Endodermal cell (in vitro differentiated cells): ENCODE data around the gene DCDC2. TPM values are rescaled to one million over a fixed set of nuclear protein-coding genes. Genes with fewer than 3 reads are reported as not detected.

Experiments
- DNase-seq: peaks from one replicate; pipeline ENCODE4 v3.0.0-alpha.2; 2017
- H3K27ac ChIP-seq: 2 replicates; pipeline ENCODE4 v1.5.1; 2013; ENCODE audit warnings: mild to moderate bottlenecking, low read depth, low read length, moderate library complexity
- H3K27me3 ChIP-seq: 2 replicates; pipeline ENCODE4 v1.6.1; 2013; ENCODE audit warnings: mild to moderate bottlenecking, low read length, moderate library complexity; ENCODE audit not compliant: insufficient read depth, control insufficient read depth, poor library complexity, severe bottlenecking
- H3K36me3 ChIP-seq: 2 replicates; pipeline ENCODE4 v1.7.0; 2013; ENCODE audit warnings: mild to moderate bottlenecking, low read length, moderate library complexity; ENCODE audit not compliant: control insufficient read depth, insufficient read depth
- H3K4me1 ChIP-seq: one replicate; pipeline ENCODE4 v1.7.0; 2013; ENCODE audit warnings: low read length; ENCODE audit not compliant: control insufficient read depth, insufficient read depth
- H3K4me3 ChIP-seq: 2 replicates; pipeline ENCODE4 v1.5.1; 2013; ENCODE audit warnings: mild to moderate bottlenecking, low read length, moderate library complexity
- H3K9ac ChIP-seq: 2 replicates; pipeline ENCODE4 v1.6.1; 2013; ENCODE audit warnings: mild to moderate bottlenecking, low read length, moderate library complexity; ENCODE audit not compliant: poor library complexity, severe bottlenecking; ENCODE audit errors: extremely low read depth
- H3K9me3 ChIP-seq: 2 replicates; pipeline ENCODE4 v1.6.1; 2013; ENCODE audit warnings: mild to moderate bottlenecking, low read length, moderate library complexity; ENCODE audit not compliant: control insufficient read depth
- H3K27ac Mint-ChIP-seq: 2 replicates; pipeline ENCODE4 v1.8.0; 2020; ENCODE audit warnings: mixed read lengths
- H3K27me3 Mint-ChIP-seq: 2 replicates; pipeline ENCODE4 v1.8.0; 2021; ENCODE audit warnings: mild to moderate bottlenecking, mixed read lengths; ENCODE audit not compliant: insufficient read depth
- H3K36me3 Mint-ChIP-seq: 2 replicates; pipeline ENCODE4 v1.8.0; 2020; ENCODE audit warnings: low read depth, mixed read lengths
- H3K4me1 Mint-ChIP-seq: 2 replicates; pipeline ENCODE4 v1.8.0; 2020; ENCODE audit warnings: mixed read lengths
- H3K4me3 Mint-ChIP-seq: 2 replicates; pipeline ENCODE4 v1.8.0; 2020; ENCODE audit warnings: mild to moderate bottlenecking, moderate library complexity, mixed read lengths
- H3K9me3 Mint-ChIP-seq: 2 replicates; pipeline ENCODE4 v1.8.0; 2020; ENCODE audit warnings: mild to moderate bottlenecking, mixed read lengths
- CTCF ChIP-seq: fragments of 200-600 bp; sonication (generic); conservative IDR thresholded peaks from 2 replicates; pipeline ENCODE4 v1.5.0; 2021; ENCODE audit warnings: antibody characterized with exemption, mild to moderate bottlenecking
- WGBS, 2 experiments: methylation state at CpG; one replicate each; pipeline versions ENCODE4 v1.1.5 to v1.1.7; 2013; ENCODE audit warnings: missing lambda C conversion rate in 2 of 2, mixed read lengths in 1 of 2; ENCODE audit not compliant: insufficient coverage in 1 of 2, insufficient read length in 1 of 2; 5-methylcytosine and 5-hydroxymethylcytosine counted together
- total RNA-seq, 2 donors: library from RNA; stranded (reverse); fragmentation: NEBNext Ultra II Directional in 1 of 2; extraction: Animal tissue kit (Norgen Biotek cat#: 25700) in 1 of 2; gene quantifications; 2 replicates in 1 of 2; 3 replicates in 1 of 2; pipeline ENCODE4 v1.2.1, GENCODE V29; 2021

The DCDC2 gene
- total RNA-seq, 2 donors from 2014 or later: 0.49 to 1.4 TPM

- H3K27me3 Mint-ChIP-seq: peaks cover 8% of the 10 kb centered on the region
- H3K4me3 Mint-ChIP-seq: no peak overlapping the region
- no peaks in the 10 kb centered on the region for H3K36me3 Mint-ChIP-seq
- no peak for TF ChIP-seq CTCF
- no peaks in the 10 kb centered on the region for H3K36me3 ChIP-seq
- H3K4me1 ChIP-seq: no peaks in the 10 kb centered on the region
- no peaks in the 10 kb centered on the region for H3K9me3 ChIP-seq
- H3K27ac ChIP-seq: no peak overlapping the region
- H3K4me1 Mint-ChIP-seq: no peaks in the 10 kb centered on the region
- no peaks in the 10 kb centered on the region for H3K9me3 Mint-ChIP-seq
- no peak for DNase-seq
- no peak overlapping the region for H3K9ac ChIP-seq
- H3K27ac Mint-ChIP-seq: no peak overlapping the region
- WGBS, 2 experiments: 66% methylated on average over 3 of the region's 3 CpGs; no CpG with 5 or more reads in 1 of the 2 experiments
- H3K4me3 ChIP-seq: no peak overlapping the region
- peaks cover 4% of the 10 kb centered on the region for H3K27me3 ChIP-seq
Measured at GRCh38 chr6:24344976-24345375, 12.9 kb downstream of the DCDC2 start.

GRCh38 chr6:24340998-24341938, 16.6 kb downstream of the DCDC2 start:
- Mint-ChIP-seq H3K9me3 (peaks cover 9% of the 10 kb centered on the region), H3K36me3 (no peaks in the 10 kb centered on the region), H3K27me3 (no peaks in the 10 kb centered on the region), H3K4me3 (no peak overlapping the region), H3K27ac (no peak overlapping the region), H3K4me1 (no peaks in the 10 kb centered on the region)
- H3K36me3 ChIP-seq: no peaks in the 10 kb centered on the region
- H3K4me1 ChIP-seq: no peaks in the 10 kb centered on the region
- H3K9ac ChIP-seq: no peak overlapping the region
- 80 to 93% methylated on average over 2 to 6 of the region's 6 CpGs for WGBS, 2 experiments
- DNase-seq: no peak
- H3K4me3 ChIP-seq: no peak overlapping the region
- H3K27ac ChIP-seq: no peak overlapping the region
- H3K27me3 ChIP-seq: no peaks in the 10 kb centered on the region
- H3K9me3 ChIP-seq: no peaks in the 10 kb centered on the region
- no peak for TF ChIP-seq CTCF

GRCh38 chr6:24339932-24340331, 17.9 kb downstream of the DCDC2 start:
- 50 to 56% methylated on average over 2 to 3 of the region's 3 CpGs for WGBS, 2 experiments
- no peaks in the 10 kb centered on the region for H3K4me1 ChIP-seq
- no peak overlapping the region for H3K27ac ChIP-seq
- TF ChIP-seq CTCF: no peak
- H3K36me3 ChIP-seq: no peaks in the 10 kb centered on the region
- no peak overlapping the region for H3K9ac ChIP-seq
- no peaks in the 10 kb centered on the region for H3K36me3 Mint-ChIP-seq
- peaks cover 9% of the 10 kb centered on the region for H3K9me3 Mint-ChIP-seq
- H3K4me3 Mint-ChIP-seq: no peak overlapping the region
- no peaks in the 10 kb centered on the region for H3K27me3 ChIP-seq
- no peaks in the 10 kb centered on the region for H3K27me3 Mint-ChIP-seq
- DNase-seq: no peak
- no peak overlapping the region for H3K27ac Mint-ChIP-seq
- no peaks in the 10 kb centered on the region for H3K9me3 ChIP-seq
- H3K4me3 ChIP-seq: no peak overlapping the region
- H3K4me1 Mint-ChIP-seq: no peaks in the 10 kb centered on the region
